Transverse colon (tissue), 3 donors: ENCODE data around the gene GBX2.

Experiments
- POLR2A ChIP-seq: fragments of 450-650 bp; IDR thresholded peaks from one replicate; pipeline ENCODE4 v1.6.1; 2016; ENCODE audit warnings: antibody characterized with exemption, mild to moderate bottlenecking, moderate library complexity
- POLR2AphosphoS5 ChIP-seq, 3 donors: sonication (generic); formaldehyde crosslinking; IDR thresholded peaks; one replicate each; pipeline ENCODE4 v1.6.1; 2016; ENCODE audit warnings: antibody characterized with exemption in 3 of 3

- TF ChIP-seq POLR2A (no peak), POLR2AphosphoS5 (IDR thresholded peaks at IDR 0.05) (no peak)
Measured at GRCh38 chr2:236214376-236214995, 46.3 kb upstream of the GBX2 start.
